ENCODE results near the gene RGS21.
A peak's percentile ranks its signal among the peaks of the same experiment; 100 is the strongest.

The RGS21 gene

DNA sequence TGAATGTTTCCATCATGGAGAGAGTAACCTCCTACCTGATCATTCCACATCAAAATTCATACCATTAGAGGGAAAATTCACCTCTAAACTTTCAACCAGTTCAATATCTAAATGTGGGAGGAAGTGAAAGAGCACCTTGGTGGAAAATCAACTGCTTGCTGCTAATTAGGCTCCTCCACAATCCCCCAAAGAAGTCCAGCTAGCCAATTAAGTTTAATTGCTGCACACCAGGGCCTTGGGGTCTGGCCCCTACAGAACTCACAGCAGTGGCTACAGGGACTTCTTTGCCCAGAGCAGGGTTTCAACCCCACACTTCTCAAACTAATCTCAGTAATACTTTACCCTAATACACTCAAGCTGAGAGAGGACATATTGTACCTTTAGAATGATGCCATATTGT lies 62.1 kb downstream of the RGS21 start:
- H2BK120ac ChIP-seq (ENCODE audit: low read depth, low read length): no peak overlapping the region
- H3K4me3 ChIP-seq (ENCODE audit: low read length): no peak overlapping the region
- H3K18ac ChIP-seq (ENCODE audit: low read length): no peak overlapping the region
- no peak overlapping the region for H4K8ac ChIP-seq (ENCODE audit: low read depth, low read length)
- no peak overlapping the region for H3K23ac ChIP-seq (ENCODE audit: low read length)
- no peak overlapping the region for H3K4me2 ChIP-seq (ENCODE audit: low read length)
- no peaks in the 10 kb centered on the region for H3K36me3 ChIP-seq (ENCODE audit: control insufficient read depth, insufficient read depth, low read length)
- H3K4me1 ChIP-seq (ENCODE audit: control insufficient read depth, low read depth, low read length): no peaks in the 10 kb centered on the region
- H3K56ac ChIP-seq (ENCODE audit: low read length): no peak overlapping the region
- DNase-seq: no peak
- H4K5ac ChIP-seq (ENCODE audit: low read length): no peak overlapping the region
- H3K9ac ChIP-seq (ENCODE audit: low read length): no peak overlapping the region
- no peaks in the 10 kb centered on the region for H3K79me2 ChIP-seq (ENCODE audit: control insufficient read depth, insufficient read depth, low read length)
- H2BK5ac ChIP-seq (ENCODE audit: low read length): no peak overlapping the region
- no peak overlapping the region for H3K4ac ChIP-seq (ENCODE audit: low read depth, low read length)
- no peak overlapping the region for H3K27ac ChIP-seq (ENCODE audit: low read depth, low read length)
- H2BK15ac ChIP-seq (replicated peaks; ENCODE audit: low read depth): no peak overlapping the region
- H3K79me1 ChIP-seq (ENCODE audit: low read length): no peaks in the 10 kb centered on the region
- H2AK5ac ChIP-seq (ENCODE audit: low read length): no peak overlapping the region
- no peaks in the 10 kb centered on the region for H3K27me3 ChIP-seq (ENCODE audit: insufficient read depth, low read length, poor library complexity)

DNA sequence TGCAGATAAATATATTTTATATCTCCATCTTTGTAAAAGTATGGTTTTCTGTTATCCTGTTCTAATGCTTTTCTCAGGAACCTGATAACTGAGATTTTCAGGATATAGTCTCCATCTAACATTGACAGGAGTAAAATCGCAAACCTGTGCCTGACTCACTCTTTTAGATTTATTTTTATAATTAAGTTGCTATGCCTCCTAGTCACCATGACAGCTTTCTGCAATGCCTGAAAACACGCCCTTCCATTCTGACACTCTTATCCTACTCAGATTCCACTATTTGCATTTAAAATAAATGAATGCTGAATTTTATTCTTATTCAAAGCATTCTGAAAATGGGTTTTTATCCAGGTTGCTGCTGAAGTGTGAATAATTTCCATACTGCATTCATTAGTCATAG lies 62.8 kb downstream of the RGS21 start:
- H3K18ac ChIP-seq (ENCODE audit: low read length): no peak overlapping the region
- no peaks in the 10 kb centered on the region for H3K36me3 ChIP-seq (ENCODE audit: control insufficient read depth, insufficient read depth, low read length)
- no peaks in the 10 kb centered on the region for H3K79me2 ChIP-seq (ENCODE audit: control insufficient read depth, insufficient read depth, low read length)
- no peak overlapping the region for H2BK5ac ChIP-seq (ENCODE audit: low read length)
- no peak overlapping the region for H3K27ac ChIP-seq (ENCODE audit: low read depth, low read length)
- H3K79me1 ChIP-seq (ENCODE audit: low read length): no peaks in the 10 kb centered on the region
- DNase-seq: no peak
- H2BK15ac ChIP-seq (replicated peaks; ENCODE audit: low read depth): no peak overlapping the region
- H3K4me2 ChIP-seq (ENCODE audit: low read length): no peak overlapping the region
- H4K5ac ChIP-seq (ENCODE audit: low read length): no peak overlapping the region
- no peak overlapping the region for H2AK5ac ChIP-seq (ENCODE audit: low read length)
- H2BK120ac ChIP-seq (ENCODE audit: low read depth, low read length): no peak overlapping the region
- no peak overlapping the region for H3K4me3 ChIP-seq (ENCODE audit: low read length)
- no peaks in the 10 kb centered on the region for H3K27me3 ChIP-seq (ENCODE audit: insufficient read depth, low read length, poor library complexity)
- no peak overlapping the region for H3K4ac ChIP-seq (ENCODE audit: low read depth, low read length)
- no peak overlapping the region for H3K56ac ChIP-seq (ENCODE audit: low read length)
- H3K4me1 ChIP-seq (ENCODE audit: control insufficient read depth, low read depth, low read length): no peaks in the 10 kb centered on the region
- H3K9ac ChIP-seq (ENCODE audit: low read length): no peak overlapping the region
- no peak overlapping the region for H4K8ac ChIP-seq (ENCODE audit: low read depth, low read length)
- no CpG with 5 or more reads among the region's 2 CpGs for WGBS (ENCODE audit: extremely low coverage, insufficient coverage, low lambda C conversion rate)
- no peak overlapping the region for H3K23ac ChIP-seq (ENCODE audit: low read length)

DNA sequence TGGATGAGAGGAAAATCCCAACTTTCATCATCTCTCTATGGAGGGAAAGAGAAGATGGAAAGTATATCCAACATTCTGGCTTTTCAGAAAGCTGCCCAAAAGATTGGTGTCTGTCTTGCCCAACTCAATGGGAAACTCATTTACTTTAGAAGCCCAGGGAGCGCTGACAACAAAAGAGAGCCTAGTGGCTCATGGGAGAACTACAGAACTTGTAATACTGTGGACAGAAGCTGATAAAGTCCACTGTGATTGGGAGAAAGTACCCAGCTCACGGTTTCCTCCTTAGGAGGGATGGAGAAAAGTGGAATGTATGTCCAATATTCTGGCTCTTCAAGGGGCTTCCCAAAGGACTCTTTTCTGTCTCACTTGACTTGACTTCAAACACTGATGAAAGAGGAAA lies 66.0 kb downstream of the RGS21 start:
- DNase-seq: peak; percentile 29
- Histone ChIP-seq H3K56ac (ENCODE audit: low read length) (no peak overlapping the region), H3K23ac (ENCODE audit: low read length) (no peak overlapping the region), H4K5ac (ENCODE audit: low read length) (no peak overlapping the region), H3K4me3 (ENCODE audit: low read length) (no peak overlapping the region), H3K79me2 (ENCODE audit: control insufficient read depth, insufficient read depth, low read length) (no peaks in the 10 kb centered on the region), H2BK5ac (ENCODE audit: low read length) (no peak overlapping the region), H4K8ac (ENCODE audit: low read depth, low read length) (no peak overlapping the region), H3K4ac (ENCODE audit: low read depth, low read length) (no peak overlapping the region), H3K79me1 (ENCODE audit: low read length) (no peaks in the 10 kb centered on the region), H2BK120ac (ENCODE audit: low read depth, low read length) (no peak overlapping the region), H3K9ac (ENCODE audit: low read length) (no peak overlapping the region), H3K36me3 (ENCODE audit: control insufficient read depth, insufficient read depth, low read length) (no peaks in the 10 kb centered on the region), H3K18ac (ENCODE audit: low read length) (no peak overlapping the region), H3K27ac (ENCODE audit: low read depth, low read length) (no peak overlapping the region), H3K4me2 (ENCODE audit: low read length) (no peak overlapping the region), H3K4me1 (ENCODE audit: control insufficient read depth, low read depth, low read length) (no peaks in the 10 kb centered on the region), H3K27me3 (ENCODE audit: insufficient read depth, low read length, poor library complexity) (no peaks in the 10 kb centered on the region), H2BK15ac (replicated peaks; ENCODE audit: low read depth) (no peak overlapping the region), H2AK5ac (ENCODE audit: low read length) (no peak overlapping the region)
- WGBS (ENCODE audit: extremely low coverage, insufficient coverage, low lambda C conversion rate): no CpG with 5 or more reads among the region's 2 CpGs

DNA sequence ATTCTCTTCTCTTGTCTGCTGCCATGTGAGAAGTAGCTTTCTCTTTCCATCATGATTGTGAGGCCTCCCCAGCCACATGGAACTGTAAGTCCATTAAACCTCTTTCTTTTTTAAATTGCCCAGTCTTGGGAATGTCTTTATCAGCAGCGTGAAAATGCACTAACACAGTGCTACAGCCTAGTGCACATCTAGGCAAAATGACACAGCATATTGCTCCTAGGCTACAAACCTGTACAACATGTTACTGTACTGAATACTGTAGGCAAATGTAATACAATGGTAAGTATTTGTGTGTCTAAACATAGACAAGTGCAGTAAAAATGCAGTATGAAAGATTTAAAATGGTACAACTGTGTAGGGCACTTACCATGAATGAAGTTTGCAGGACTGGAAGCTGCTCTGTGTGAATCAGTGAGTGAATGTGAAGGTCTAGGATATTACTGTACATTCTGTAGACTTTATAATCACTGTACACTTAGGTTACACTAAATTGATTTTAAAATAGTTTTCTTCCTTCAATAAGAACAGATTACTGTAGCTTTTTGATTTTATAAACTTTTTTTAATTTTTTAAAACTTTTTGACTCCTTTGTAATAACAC lies 69.4 kb downstream of the RGS21 start:
- H2BK120ac ChIP-seq (ENCODE audit: low read depth, low read length): no peak overlapping the region
- H3K4me2 ChIP-seq (ENCODE audit: low read length): no peak overlapping the region
- no peaks in the 10 kb centered on the region for H3K79me2 ChIP-seq (ENCODE audit: control insufficient read depth, insufficient read depth, low read length)
- no peak overlapping the region for H3K27ac ChIP-seq (ENCODE audit: low read depth, low read length)
- no peak overlapping the region for H3K9ac ChIP-seq (ENCODE audit: low read length)
- H2AK5ac ChIP-seq (ENCODE audit: low read length): no peak overlapping the region
- no peak overlapping the region for H4K8ac ChIP-seq (ENCODE audit: low read depth, low read length)
- DNase-seq: no peak
- H2BK15ac ChIP-seq (replicated peaks; ENCODE audit: low read depth): no peak overlapping the region
- no peak overlapping the region for H3K56ac ChIP-seq (ENCODE audit: low read length)
- no peak overlapping the region for H3K23ac ChIP-seq (ENCODE audit: low read length)
- no peaks in the 10 kb centered on the region for H3K4me1 ChIP-seq (ENCODE audit: control insufficient read depth, low read depth, low read length)
- H2BK5ac ChIP-seq (ENCODE audit: low read length): no peak overlapping the region
- no peaks in the 10 kb centered on the region for H3K36me3 ChIP-seq (ENCODE audit: control insufficient read depth, insufficient read depth, low read length)
- H3K79me1 ChIP-seq (ENCODE audit: low read length): no peaks in the 10 kb centered on the region
- H4K5ac ChIP-seq (ENCODE audit: low read length): no peak overlapping the region
- H3K4me3 ChIP-seq (ENCODE audit: low read length): no peak overlapping the region
- H3K27me3 ChIP-seq (ENCODE audit: insufficient read depth, low read length, poor library complexity): no peaks in the 10 kb centered on the region
- H3K18ac ChIP-seq (ENCODE audit: low read length): no peak overlapping the region
- no peak overlapping the region for H3K4ac ChIP-seq (ENCODE audit: low read depth, low read length)
- WGBS (ENCODE audit: extremely low coverage, insufficient coverage, low lambda C conversion rate): no CpG with 5 or more reads among the region's 1 CpG

DNA sequence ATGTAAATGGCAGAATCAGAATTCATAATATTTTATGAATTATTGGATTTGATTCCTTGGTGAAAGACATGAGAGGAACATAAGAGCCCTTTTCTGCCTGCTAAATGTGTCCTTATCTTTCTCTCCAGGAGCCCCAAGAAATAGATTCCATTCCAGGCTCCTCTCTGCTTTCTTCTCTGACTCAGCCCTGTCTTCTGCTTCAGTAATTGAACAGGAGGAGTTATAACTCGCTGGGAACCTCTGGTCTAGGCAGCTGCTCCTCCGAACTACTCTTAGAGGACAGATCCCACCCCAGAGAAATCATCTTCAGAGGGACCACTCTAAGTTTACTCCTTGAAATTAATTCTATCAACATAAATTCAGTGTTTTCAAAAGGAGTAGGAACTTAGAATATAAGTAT lies 78.4 kb downstream of the RGS21 start:
- no peak overlapping the region for H2BK5ac ChIP-seq (ENCODE audit: low read length)
- no peak overlapping the region for H3K18ac ChIP-seq (ENCODE audit: low read length)
- no peaks in the 10 kb centered on the region for H3K79me1 ChIP-seq (ENCODE audit: low read length)
- H3K9ac ChIP-seq (ENCODE audit: low read length): no peak overlapping the region
- no peak overlapping the region for H4K8ac ChIP-seq (ENCODE audit: low read depth, low read length)
- no peak overlapping the region for H3K23ac ChIP-seq (ENCODE audit: low read length)
- H3K27me3 ChIP-seq (ENCODE audit: insufficient read depth, low read length, poor library complexity): no peaks in the 10 kb centered on the region
- DNase-seq: no peak
- no peak overlapping the region for H2AK5ac ChIP-seq (ENCODE audit: low read length)
- H3K27ac ChIP-seq (ENCODE audit: low read depth, low read length): no peak overlapping the region
- no peak overlapping the region for H4K5ac ChIP-seq (ENCODE audit: low read length)
- H3K79me2 ChIP-seq (ENCODE audit: control insufficient read depth, insufficient read depth, low read length): no peaks in the 10 kb centered on the region
- H3K4me1 ChIP-seq (ENCODE audit: control insufficient read depth, low read depth, low read length): no peaks in the 10 kb centered on the region
- H2BK120ac ChIP-seq (ENCODE audit: low read depth, low read length): no peak overlapping the region
- H3K56ac ChIP-seq (ENCODE audit: low read length): no peak overlapping the region
- H3K4me2 ChIP-seq (ENCODE audit: low read length): no peak overlapping the region
- H2BK15ac ChIP-seq (replicated peaks; ENCODE audit: low read depth): no peak overlapping the region
- H3K4ac ChIP-seq (ENCODE audit: low read depth, low read length): no peak overlapping the region
- H3K4me3 ChIP-seq (ENCODE audit: low read length): no peak overlapping the region
- no CpG with 5 or more reads among the region's 2 CpGs for WGBS (ENCODE audit: extremely low coverage, insufficient coverage, low lambda C conversion rate)
- no peaks in the 10 kb centered on the region for H3K36me3 ChIP-seq (ENCODE audit: control insufficient read depth, insufficient read depth, low read length)

DNA sequence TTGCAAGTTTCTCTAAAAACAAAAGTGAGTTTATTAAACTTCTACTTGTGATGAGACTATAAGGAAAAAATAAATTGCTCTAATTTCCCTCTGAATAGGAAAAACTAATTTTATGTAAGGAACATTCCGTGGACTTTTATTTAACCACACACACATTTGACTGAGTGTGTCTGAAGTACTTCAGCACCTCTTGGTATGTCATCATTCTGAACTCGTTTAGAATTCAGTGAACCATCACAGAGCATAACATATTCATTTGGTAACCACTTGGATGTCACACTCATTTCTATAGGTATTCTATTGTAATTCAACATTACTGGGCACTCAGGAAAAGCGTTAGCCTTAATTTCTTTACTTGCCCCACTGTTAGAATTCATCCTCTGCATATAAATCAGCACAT lies 79.1 kb downstream of the RGS21 start:
- H4K8ac ChIP-seq (ENCODE audit: low read depth, low read length): no peak overlapping the region
- no CpG with 5 or more reads among the region's 3 CpGs for WGBS (ENCODE audit: extremely low coverage, insufficient coverage, low lambda C conversion rate)
- H2BK5ac ChIP-seq (ENCODE audit: low read length): no peak overlapping the region

More for the DNA sequence above, 79.1 kb downstream of the RGS21 start:
- Histone ChIP-seq H3K9ac (ENCODE audit: low read length) (no peak overlapping the region), H3K23ac (ENCODE audit: low read length) (no peak overlapping the region), H3K79me1 (ENCODE audit: low read length) (no peaks in the 10 kb centered on the region), H4K5ac (ENCODE audit: low read length) (no peak overlapping the region), H2BK120ac (ENCODE audit: low read depth, low read length) (no peak overlapping the region), H3K18ac (ENCODE audit: low read length) (no peak overlapping the region), H3K4me3 (ENCODE audit: low read length) (no peak overlapping the region), H3K79me2 (ENCODE audit: control insufficient read depth, insufficient read depth, low read length) (no peaks in the 10 kb centered on the region), H3K4me2 (ENCODE audit: low read length) (no peak overlapping the region), H3K27me3 (ENCODE audit: insufficient read depth, low read length, poor library complexity) (no peaks in the 10 kb centered on the region), H3K4me1 (ENCODE audit: control insufficient read depth, low read depth, low read length) (no peaks in the 10 kb centered on the region), H3K4ac (ENCODE audit: low read depth, low read length) (no peak overlapping the region), H3K56ac (ENCODE audit: low read length) (no peak overlapping the region), H3K36me3 (ENCODE audit: control insufficient read depth, insufficient read depth, low read length) (no peaks in the 10 kb centered on the region), H2BK15ac (replicated peaks; ENCODE audit: low read depth) (no peak overlapping the region), H3K27ac (ENCODE audit: low read depth, low read length) (no peak overlapping the region), H2AK5ac (ENCODE audit: low read length) (no peak overlapping the region)
- no peak for DNase-seq
